ENCODE data around the gene IFNA10.
"Not testable (repeated sequence)": the region's sequence is repeated elsewhere in the genome, so short reads cannot be mapped to it uniquely, and the experiment has no call there.

The IFNA10 gene

DNA sequence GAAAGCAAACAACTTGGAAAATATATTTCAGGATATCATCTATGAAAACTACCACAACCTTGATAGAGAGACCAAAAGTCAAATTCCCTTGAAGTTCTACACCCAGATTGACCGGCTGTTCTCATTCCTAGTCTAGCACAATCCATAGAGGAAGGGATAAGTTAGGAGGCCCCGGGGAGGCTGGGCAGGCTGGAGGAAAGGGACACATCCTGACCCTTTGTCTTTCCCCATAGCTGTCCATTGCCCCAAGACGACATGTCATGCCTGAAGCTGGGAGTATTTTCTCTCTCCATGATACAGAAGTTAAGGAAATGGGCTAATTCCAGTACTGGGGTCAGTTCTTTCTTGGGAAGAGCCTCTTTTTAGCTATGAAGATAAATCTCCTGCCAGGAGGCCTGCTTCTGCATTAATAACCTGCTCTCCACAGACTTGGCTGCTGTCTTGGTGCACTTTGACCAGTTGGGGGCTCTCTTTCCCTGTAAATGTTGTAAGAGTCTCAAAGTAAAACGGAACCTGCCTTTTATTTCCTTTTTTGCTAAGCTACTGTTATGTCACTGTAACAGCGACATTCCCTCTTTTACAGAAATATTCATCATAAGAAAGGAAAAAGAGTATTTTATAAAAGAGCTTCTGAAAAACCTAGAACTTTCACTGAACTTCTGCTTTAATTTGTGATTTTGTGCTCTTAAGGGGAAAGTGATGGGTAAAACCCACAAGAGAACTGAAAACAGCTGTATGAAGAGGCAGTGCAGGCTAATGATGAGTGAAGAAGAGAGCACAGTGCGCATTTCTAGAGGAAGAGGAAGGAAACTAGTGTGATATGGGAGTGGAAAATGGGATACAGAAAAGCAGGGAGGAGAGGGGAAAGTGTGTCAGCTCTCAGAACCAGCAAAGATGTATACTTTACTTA is 11.8 kb downstream of the IFNA10 start:
- in situ Hi-C loops (cut with HindIII; ENCODE audit: low sequenced_read_pairs) = not testable (repeated sequence)

- in situ Hi-C loops (cut with HindIII; ENCODE audit: low sequenced_read_pairs) = not testable (repeated sequence)
Measured at GRCh38 chr9:21187487-21187886, 19.5 kb downstream of the IFNA10 start, which contains the start of gene IFNA4. Gene IFNA4, minus strand, starts transcription at chr9:21187587. Its CDS starts 56 bp downstream, at chr9:21187531.

- in situ Hi-C loops (cut with HindIII; ENCODE audit: low sequenced_read_pairs) = not testable (repeated sequence)
Measured at GRCh38 chr9:21182810-21183736, 23.9 kb downstream of the IFNA10 start.

GRCh38 chr9:21174671-21175070 is 32.3 kb downstream of the IFNA10 start:
- in situ Hi-C loops (cut with HindIII; ENCODE audit: low sequenced_read_pairs) = no loop called here

GRCh38 chr9:21172156-21172555 is 34.8 kb downstream of the IFNA10 start:
- in situ Hi-C loops (cut with HindIII; ENCODE audit: low sequenced_read_pairs) = no loop called here

GRCh38 chr9:21171351-21171750 is 35.6 kb downstream of the IFNA10 start:
- in situ Hi-C loops (cut with HindIII; ENCODE audit: low sequenced_read_pairs) = no loop called here

DNA sequence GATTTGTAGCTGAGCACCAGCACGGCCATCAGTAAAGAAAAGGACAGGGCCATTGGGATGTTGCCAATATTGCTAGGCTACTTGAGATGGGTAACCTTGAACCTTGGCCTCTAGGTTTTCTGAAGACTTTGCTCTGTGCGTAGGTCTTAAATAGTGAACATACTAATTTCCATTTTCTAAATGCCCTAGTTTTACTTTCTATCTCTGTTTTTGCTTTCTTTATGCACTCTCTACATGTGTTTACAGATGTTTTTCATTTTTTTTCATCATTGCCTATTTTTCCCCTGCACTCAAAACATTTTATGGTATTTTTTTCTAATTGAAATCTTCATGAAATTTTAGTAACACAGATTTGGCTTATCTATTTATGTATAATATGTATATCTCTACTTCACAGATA is 40.4 kb downstream of the IFNA10 start, which contains the start of gene IFNA21:
Gene IFNA21, minus strand, starts transcription at position 101 of the 400 bp plus-strand sequence. Its CDS starts 48 bp downstream, at position 53.
- in situ Hi-C loops (cut with HindIII; ENCODE audit: low sequenced_read_pairs) = not testable (repeated sequence)

- in situ Hi-C loops (cut with HindIII; ENCODE audit: low sequenced_read_pairs) = no loop called here
Measured at GRCh38 chr9:21165516-21165915, 41.4 kb downstream of the IFNA10 start.

- in situ Hi-C loops (cut with HindIII; ENCODE audit: low sequenced_read_pairs) = no loop called here
Measured at GRCh38 chr9:21160178-21160577, 46.8 kb downstream of the IFNA10 start.

All from DLD1 (cell line).